ENCODE data around the gene AXDND1.

The AXDND1 gene

GRCh38 chr1:179575497-179576314 lies 209.9 kb downstream of the AXDND1 start, which contains the start of gene NPHS2:
Gene NPHS2, minus strand, starts transcription at chr1:179575948. Its CDS starts 84 bp downstream, at chr1:179575864.
- Histone ChIP-seq H3K23ac (ENCODE audit: low read length in 2 of 2) (no peak within 1 kb of the TSS), H4K8ac (ENCODE audit: low read length) (no peak within 1 kb of the TSS)
- WGBS, result 5% methylated on average over 63 of the region's 77 CpGs

GRCh38 chr1:179576509-179576908 lies 210.7 kb downstream of the AXDND1 start:
- H3K23ac ChIP-seq (ENCODE audit: low read length in 2 of 2), result no peak overlapping the region
- no peaks in the 10 kb centered on the region for H3K9me3 ChIP-seq (ENCODE audit: control insufficient read depth, low read length)
- H3K4me1 ChIP-seq (ENCODE audit: control insufficient read depth, insufficient read depth, low read depth, low read length), result peaks cover 7% of the 10 kb centered on the region
- DNase-seq, result no peak
- no peaks in the 10 kb centered on the region for H3K79me1 ChIP-seq (replicated peaks; ENCODE audit: low read length, poor library complexity, severe bottlenecking)
- no peak overlapping the region for H3K4me2 ChIP-seq (ENCODE audit: low read length, poor library complexity, severe bottlenecking)
- no peak overlapping the region for H3K27ac ChIP-seq (ENCODE audit: low read length, poor library complexity, severe bottlenecking)
- H2BK5ac ChIP-seq (ENCODE audit: low read depth, low read length, poor library complexity, severe bottlenecking), result no peak overlapping the region
- no peak overlapping the region for H2AFZ ChIP-seq (ENCODE audit: low read depth, low read length)
- H3K4ac ChIP-seq (ENCODE audit: low read depth in 1 of 2, low read length in 2 of 2), result no peak overlapping the region
- no peak overlapping the region for H2AK5ac ChIP-seq (ENCODE audit: low read length, severe bottlenecking)
- no peak overlapping the region for H4K91ac ChIP-seq (ENCODE audit: low read length)
- no peak overlapping the region for H2BK15ac ChIP-seq (ENCODE audit: low read depth, poor library complexity, severe bottlenecking)
- WGBS, result 49% methylated on average over 3 of the region's 5 CpGs
- H3K18ac ChIP-seq (ENCODE audit: low read depth in 1 of 2, low read length in 2 of 2), result no peak overlapping the region
- H3K36me3 ChIP-seq (ENCODE audit: control insufficient read depth in 1 of 2, insufficient read depth in 2 of 2, low read depth in 1 of 2, low read length in 2 of 2), result no peaks in the 10 kb centered on the region
- peaks cover 43 to 60% of the 10 kb centered on the region in 2 experiments for H3K27me3 ChIP-seq (ENCODE audit: control insufficient read depth in 1 of 2, insufficient read depth in 1 of 2, low read length in 2 of 2)
- H3K14ac ChIP-seq (ENCODE audit: low read length in 2 of 2), result no peak overlapping the region
- H2BK12ac ChIP-seq (ENCODE audit: low read length in 2 of 2), result no peak overlapping the region
- no peak overlapping the region for H2BK120ac ChIP-seq (ENCODE audit: low read depth, low read length)
- no peak overlapping the region for H4K8ac ChIP-seq (ENCODE audit: low read length)
- H3K4me3 ChIP-seq (ENCODE audit: insufficient read depth in 1 of 2, low read depth in 1 of 2, low read length in 2 of 2), result no peak overlapping the region
- H3K9ac ChIP-seq (ENCODE audit: low read length), result no peak overlapping the region

More at GRCh38 chr1:179575497-179576314, 209.9 kb downstream of the AXDND1 start, which contains the start of gene NPHS2:
- Histone ChIP-seq H2BK5ac (ENCODE audit: low read depth, low read length, poor library complexity, severe bottlenecking) (no peak within 1 kb of the TSS), H3K14ac (ENCODE audit: low read length in 2 of 2) (no peak within 1 kb of the TSS), H3K79me1 (replicated peaks; ENCODE audit: low read length, poor library complexity, severe bottlenecking) (no peaks in the 10 kb centered on the region), H2BK12ac (ENCODE audit: low read length in 2 of 2) (no peak within 1 kb of the TSS), H3K4ac (ENCODE audit: low read depth in 1 of 2, low read length in 2 of 2) (no peak within 1 kb of the TSS), H2AFZ (ENCODE audit: low read depth, low read length) (no peak within 1 kb of the TSS), H3K4me2 (ENCODE audit: low read length, poor library complexity, severe bottlenecking) (no peak within 1 kb of the TSS), H3K9me3 (ENCODE audit: control insufficient read depth, low read length) (no peaks in the 10 kb centered on the region), H3K36me3 (ENCODE audit: control insufficient read depth in 1 of 2, insufficient read depth in 2 of 2, low read depth in 1 of 2, low read length in 2 of 2) (no peaks in the 10 kb centered on the region), H2AK5ac (ENCODE audit: low read length, severe bottlenecking) (no peak within 1 kb of the TSS), H3K27me3 (ENCODE audit: control insufficient read depth in 1 of 2, insufficient read depth in 1 of 2, low read length in 2 of 2) (peaks cover 43 to 60% of the 10 kb centered on the region in 2 experiments), H3K18ac (ENCODE audit: low read depth in 1 of 2, low read length in 2 of 2) (no peak within 1 kb of the TSS), H3K9ac (ENCODE audit: low read length) (no peak within 1 kb of the TSS), H4K91ac (ENCODE audit: low read length) (peak within 1 kb of the TSS; percentile 29), H2BK15ac (ENCODE audit: low read depth, poor library complexity, severe bottlenecking) (no peak within 1 kb of the TSS), H2BK120ac (ENCODE audit: low read depth, low read length) (no peak within 1 kb of the TSS), H3K27ac (ENCODE audit: low read length, poor library complexity, severe bottlenecking) (no peak within 1 kb of the TSS), H3K4me3 (ENCODE audit: insufficient read depth in 1 of 2, low read depth in 1 of 2, low read length in 2 of 2) (no peak within 1 kb of the TSS), H3K4me1 (ENCODE audit: control insufficient read depth, insufficient read depth, low read depth, low read length) (peaks cover 7% of the 10 kb centered on the region)
- DNase-seq, result no peak

DNA sequence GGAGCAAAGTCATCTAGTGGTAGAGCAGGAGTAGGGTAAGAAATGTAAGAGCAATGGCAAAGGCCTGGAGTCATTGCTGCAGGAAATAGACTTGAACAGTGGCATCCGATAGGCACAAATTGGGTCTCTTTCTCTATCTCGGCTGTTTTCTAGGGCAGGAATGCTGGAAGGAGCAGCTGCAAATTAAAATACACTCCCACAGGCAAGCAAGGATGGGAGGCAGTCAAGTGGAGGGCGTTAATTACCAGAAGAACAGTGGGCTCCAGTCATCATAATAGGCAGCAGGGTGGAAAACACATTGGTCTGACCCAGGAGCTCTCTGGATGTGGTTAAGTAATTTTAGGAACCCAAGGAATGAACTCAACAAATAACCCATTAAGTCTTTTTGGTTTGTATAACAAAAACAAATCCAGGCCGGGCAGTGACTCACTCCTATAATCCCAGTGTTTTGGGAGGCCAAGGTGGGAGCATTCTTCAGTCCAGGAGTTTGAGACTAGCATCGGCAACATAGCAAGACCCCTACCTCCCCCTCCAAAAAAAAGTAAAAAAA lies 218.1 kb downstream of the AXDND1 start:
- H3K79me1 ChIP-seq (replicated peaks; ENCODE audit: low read length, poor library complexity, severe bottlenecking), result no peaks in the 10 kb centered on the region
- H3K4me1 ChIP-seq (ENCODE audit: control insufficient read depth, insufficient read depth, low read depth, low read length), result peaks cover 6% of the 10 kb centered on the region
- H3K14ac ChIP-seq (ENCODE audit: low read length in 2 of 2), result no peak overlapping the region

GRCh38 chr1:179586107-179586823 lies 220.5 kb downstream of the AXDND1 start:
- Histone ChIP-seq H2BK5ac (ENCODE audit: low read depth, low read length, poor library complexity, severe bottlenecking) (no peak overlapping the region), H3K4ac (ENCODE audit: low read depth in 1 of 2, low read length in 2 of 2) (no peak overlapping the region), H3K27me3 (ENCODE audit: control insufficient read depth in 1 of 2, insufficient read depth in 1 of 2, low read length in 2 of 2) (peaks cover 34 to 54% of the 10 kb centered on the region in 2 experiments), H3K14ac (ENCODE audit: low read length in 2 of 2) (no peak overlapping the region), H2BK15ac (ENCODE audit: low read depth, poor library complexity, severe bottlenecking) (no peak overlapping the region), H2AK5ac (ENCODE audit: low read length, severe bottlenecking) (no peak overlapping the region), H3K4me3 (ENCODE audit: insufficient read depth in 1 of 2, low read depth in 1 of 2, low read length in 2 of 2) (peak overlapping the region; percentile 30 to 63), H4K8ac (ENCODE audit: low read length) (no peak overlapping the region), H3K4me1 (ENCODE audit: control insufficient read depth, insufficient read depth, low read depth, low read length) (peaks cover 6% of the 10 kb centered on the region), H3K9me3 (ENCODE audit: control insufficient read depth, low read length) (no peaks in the 10 kb centered on the region), H2AFZ (ENCODE audit: low read depth, low read length) (no peak overlapping the region), H4K91ac (ENCODE audit: low read length) (no peak overlapping the region), H2BK12ac (ENCODE audit: low read length in 2 of 2) (no peak overlapping the region), H3K79me1 (replicated peaks; ENCODE audit: low read length, poor library complexity, severe bottlenecking) (no peaks in the 10 kb centered on the region), H3K4me2 (ENCODE audit: low read length, poor library complexity, severe bottlenecking) (peak overlapping the region; percentile 76), H3K27ac (ENCODE audit: low read length, poor library complexity, severe bottlenecking) (no peak overlapping the region), H3K18ac (ENCODE audit: low read depth in 1 of 2, low read length in 2 of 2) (no peak overlapping the region), H3K9ac (ENCODE audit: low read length) (peak overlapping the region; percentile 73), H2BK120ac (ENCODE audit: low read depth, low read length) (no peak overlapping the region), H3K23ac (ENCODE audit: low read length in 2 of 2) (no peak overlapping the region), H3K36me3 (ENCODE audit: control insufficient read depth in 1 of 2, insufficient read depth in 2 of 2, low read depth in 1 of 2, low read length in 2 of 2) (no peaks in the 10 kb centered on the region)
- WGBS, result 17% methylated on average over 46 of the region's 60 CpGs
- DNase-seq, result no peak

More for the DNA sequence above, 218.1 kb downstream of the AXDND1 start:
- DNase-seq, result no peak
- H3K4ac ChIP-seq (ENCODE audit: low read depth in 1 of 2, low read length in 2 of 2), result no peak overlapping the region
- no peak overlapping the region for H3K23ac ChIP-seq (ENCODE audit: low read length in 2 of 2)
- no peak overlapping the region for H3K9ac ChIP-seq (ENCODE audit: low read length)
- no peak overlapping the region for H4K8ac ChIP-seq (ENCODE audit: low read length)
- no peaks in the 10 kb centered on the region for H3K9me3 ChIP-seq (ENCODE audit: control insufficient read depth, low read length)
- H2BK12ac ChIP-seq (ENCODE audit: low read length in 2 of 2), result no peak overlapping the region
- no peaks in the 10 kb centered on the region for H3K36me3 ChIP-seq (ENCODE audit: control insufficient read depth in 1 of 2, insufficient read depth in 2 of 2, low read depth in 1 of 2, low read length in 2 of 2)
- no peak overlapping the region for H3K4me3 ChIP-seq (ENCODE audit: insufficient read depth in 1 of 2, low read depth in 1 of 2, low read length in 2 of 2)
- no peak overlapping the region for H2BK120ac ChIP-seq (ENCODE audit: low read depth, low read length)
- H2BK15ac ChIP-seq (ENCODE audit: low read depth, poor library complexity, severe bottlenecking), result no peak overlapping the region
- peaks cover 32 to 51% of the 10 kb centered on the region in 2 experiments for H3K27me3 ChIP-seq (ENCODE audit: control insufficient read depth in 1 of 2, insufficient read depth in 1 of 2, low read length in 2 of 2)
- no peak overlapping the region for H2AFZ ChIP-seq (ENCODE audit: low read depth, low read length)
- no peak overlapping the region for H2AK5ac ChIP-seq (ENCODE audit: low read length, severe bottlenecking)
- H2BK5ac ChIP-seq (ENCODE audit: low read depth, low read length, poor library complexity, severe bottlenecking), result no peak overlapping the region
- no peak overlapping the region for H3K27ac ChIP-seq (ENCODE audit: low read length, poor library complexity, severe bottlenecking)
- no peak overlapping the region for H3K4me2 ChIP-seq (ENCODE audit: low read length, poor library complexity, severe bottlenecking)
- H4K91ac ChIP-seq (ENCODE audit: low read length), result no peak overlapping the region
- 47% methylated on average over 2 of the region's 5 CpGs for WGBS
- H3K18ac ChIP-seq (ENCODE audit: low read depth in 1 of 2, low read length in 2 of 2), result no peak overlapping the region

Measured in mesenchymal stem cell (in vitro differentiated cells and primary cell).